ENCODE results near the gene E2F7. TPM values are rescaled to one million over a fixed set of nuclear protein-coding genes. Genes with fewer than 3 reads are reported as not detected.

The E2F7 gene
- total RNA-seq, 1 donor: 0.27 TPM

Other genes with a start within 250 kb of the E2F7 start
- 0.54 TPM for gene CSRP2, start 186.6 kb downstream of the E2F7 start, total RNA-seq